Tibial nerve (tissue), 4 donors: Measurements from ENCODE around the gene AOPEP. TPM values are rescaled to one million over a fixed set of nuclear protein-coding genes. Genes with fewer than 3 reads are reported as not detected.
"Not testable (repeated sequence)": the region's sequence is repeated elsewhere in the genome, so short reads cannot be mapped to it uniquely, and the experiment has no call there.

Experiments
- DNase-seq, 2 donors: peaks; one replicate each; pipeline ENCODE4 v3.0.0-alpha.2; 2019; ENCODE audit warnings: low spot score in 2 of 2
- H3K27ac ChIP-seq, 4 donors: fragments of 200-600 bp; sonication (generic) in 3 of 4; one replicate each; pipeline ENCODE4 v1.5.1; 2017 to 2019; ENCODE audit warnings: mild to moderate bottlenecking in 1 of 4
- H3K27me3 ChIP-seq, 2 donors: fragments of 200-600 bp; sonication (generic) in 1 of 2; one replicate each; pipeline versions ENCODE4 v1.5.1 to v1.6.0; 2017 to 2019
- H3K36me3 ChIP-seq, 3 donors: fragments of 200-600 bp; sonication (generic); one replicate each; pipeline ENCODE4 v1.5.1; 2018 to 2019
- H3K4me1 ChIP-seq, 4 donors: fragments of 200-600 bp; sonication (generic) in 3 of 4; one replicate each; pipeline ENCODE4 v1.5.1; 2017 to 2019
- H3K4me3 ChIP-seq, 4 donors: fragments of 200-600 bp; sonication (generic) in 3 of 4; one replicate each; pipeline ENCODE4 v1.5.1; 2017 to 2019; ENCODE audit warnings: mild to moderate bottlenecking in 1 of 4, moderate library complexity in 1 of 4
- H3K9me3 ChIP-seq, 4 donors: fragments of 200-600 bp; sonication (generic) in 3 of 4; one replicate each; pipeline ENCODE4 v1.5.1; 2017 to 2019
- CTCF ChIP-seq, 5 experiments: fragments of 200-600 bp in 3 of 5; fragments of 450-650 bp in 2 of 5; sonication (generic) in 3 of 5; IDR thresholded peaks; one replicate each; pipeline ENCODE4 v1.5.1; 2016 to 2019; ENCODE audit warnings: antibody characterized with exemption in 5 of 5, mild to moderate bottlenecking in 3 of 5, moderate library complexity in 2 of 5
- EP300 ChIP-seq, 2 donors: sonication (generic); formaldehyde crosslinking; IDR thresholded peaks; one replicate each; pipeline ENCODE4 v1.6.1; 2017; ENCODE audit warnings: antibody characterized with exemption in 2 of 2, mild to moderate bottlenecking in 1 of 2
- POLR2A ChIP-seq, 2 donors: fragments of 450-650 bp; IDR thresholded peaks; one replicate each; pipeline ENCODE4 v1.6.1; 2017; ENCODE audit warnings: antibody characterized with exemption in 2 of 2, mild to moderate bottlenecking in 2 of 2, moderate library complexity in 2 of 2
- WGBS, 2 donors: methylation state at CpG; one replicate each; pipeline ENCODE4 v1.1.5; 2018; 5-methylcytosine and 5-hydroxymethylcytosine counted together
- total RNA-seq, 4 donors: library from RNA; depleted of rRNA; stranded (reverse); fragments of >200 nt; gene quantifications; one replicate each; pipeline ENCODE4 v1.1.0, GENCODE V29; 2016

AOPEP gene
- total RNA-seq, 4 donors from 2014 or later = 236 to 323 (median 265) TPM

- Histone ChIP-seq H3K9me3 (peaks cover 0 to 26% (median 4%) of the 10 kb centered on the region in 4 donors), H3K27ac (no peak overlapping the region), H3K4me1 (peaks cover 0 to 4% (median 0%) of the 10 kb centered on the region in 4 donors), H3K36me3 (peaks cover 0 to 14% (median 0%) of the 10 kb centered on the region in 3 donors), H3K27me3 (no peaks in the 10 kb centered on the region), H3K4me3 (no peak overlapping the region)
- DNase-seq = no peak
- 93 to 97% methylated on average over 1 of the region's 1 CpG for WGBS, 2 donors
- no peak for TF ChIP-seq POLR2A (IDR thresholded peaks at IDR 0.05)
- no peak for TF ChIP-seq CTCF (IDR thresholded peaks at IDR 0.05)
- no peak for TF ChIP-seq EP300 (IDR thresholded peaks at IDR 0.05)
Measured at GRCh38 chr9:94839398-94839797, 112.9 kb downstream of the AOPEP start.

DNA sequence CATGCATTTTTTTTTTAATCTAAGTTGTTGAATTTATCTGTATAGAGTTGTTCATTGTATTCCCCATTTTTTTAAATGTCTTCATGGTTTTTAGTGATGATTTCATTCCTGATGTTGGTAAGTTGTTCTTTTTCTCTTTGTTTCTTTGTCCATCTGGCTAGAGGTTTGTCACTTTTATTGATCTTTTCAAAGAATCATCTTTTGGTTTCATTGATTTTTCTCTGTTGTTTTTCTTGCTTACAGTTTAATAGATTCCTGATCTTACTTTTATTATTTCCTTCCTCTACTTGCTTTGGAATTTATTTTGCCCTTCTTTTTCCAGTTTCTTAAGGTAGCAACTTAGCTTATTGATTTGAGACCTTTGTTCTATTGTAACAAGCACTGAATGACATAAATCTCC is 114.2 kb downstream of the AOPEP start:
- no peaks in the 10 kb centered on the region for H3K27me3 ChIP-seq
- DNase-seq = no peak
- peaks cover 0 to 4% (median 0%) of the 10 kb centered on the region in 4 donors for H3K4me1 ChIP-seq
- peaks cover 0 to 14% (median 0%) of the 10 kb centered on the region in 3 donors for H3K36me3 ChIP-seq
- H3K9me3 ChIP-seq = peaks cover 0 to 26% (median 4%) of the 10 kb centered on the region in 4 donors
- no peak overlapping the region for H3K27ac ChIP-seq
- TF ChIP-seq EP300 (IDR thresholded peaks at IDR 0.05) (no peak), POLR2A (IDR thresholded peaks at IDR 0.05) (no peak), CTCF (IDR thresholded peaks at IDR 0.05) (no peak)
- H3K4me3 ChIP-seq = no peak overlapping the region

DNA sequence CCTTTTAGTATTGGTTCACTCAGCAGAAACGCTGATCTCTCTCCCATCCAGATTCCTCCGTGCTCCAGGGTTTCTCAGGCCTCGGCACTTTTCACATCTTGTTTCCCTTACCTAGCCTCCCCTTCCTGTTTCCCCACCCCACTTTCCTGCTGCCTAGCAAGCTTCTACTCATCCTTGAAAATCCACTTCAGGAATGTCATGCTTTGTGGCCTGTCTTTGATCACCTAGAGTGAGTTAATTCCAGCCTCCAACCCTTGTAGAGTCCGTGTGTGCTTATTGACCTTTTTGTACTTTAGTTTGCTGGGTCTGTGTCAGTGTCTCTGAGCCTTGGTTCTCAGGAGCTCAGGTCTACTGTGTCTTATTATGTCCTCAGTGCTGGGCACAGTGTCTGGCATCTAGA is 116.6 kb downstream of the AOPEP start:
- H3K36me3 ChIP-seq = peaks cover 0 to 14% (median 0%) of the 10 kb centered on the region in 3 donors
- no peak overlapping the region for H3K27ac ChIP-seq
- no peaks in the 10 kb centered on the region for H3K27me3 ChIP-seq
- 80 to 82% methylated on average over 4 of the region's 4 CpGs for WGBS, 2 donors
- H3K4me3 ChIP-seq = no peak overlapping the region
- H3K4me1 ChIP-seq = peaks cover 0 to 14% (median 0%) of the 10 kb centered on the region in 4 donors
- DNase-seq = no peak
- H3K9me3 ChIP-seq = peaks cover 0 to 15% (median 4%) of the 10 kb centered on the region in 4 donors
- no peak for TF ChIP-seq CTCF (IDR thresholded peaks at IDR 0.05)
- TF ChIP-seq EP300 (IDR thresholded peaks at IDR 0.05) = no peak
- no peak for TF ChIP-seq POLR2A (IDR thresholded peaks at IDR 0.05)

GRCh38 chr9:94846739-94847138 is 120.2 kb downstream of the AOPEP start:
- H3K4me3 ChIP-seq = no peak overlapping the region
- peaks cover 0 to 14% (median 0%) of the 10 kb centered on the region in 4 donors for H3K4me1 ChIP-seq
- no peak overlapping the region for H3K27ac ChIP-seq
- H3K27me3 ChIP-seq = no peaks in the 10 kb centered on the region
- no peak for DNase-seq
- no peaks in the 10 kb centered on the region for H3K36me3 ChIP-seq
- 98 to 99% methylated on average over 3 of the region's 3 CpGs for WGBS, 2 donors
- H3K9me3 ChIP-seq = no peaks in the 10 kb centered on the region
- TF ChIP-seq EP300 (IDR thresholded peaks at IDR 0.05) (no peak), CTCF (IDR thresholded peaks at IDR 0.05) (no peak), POLR2A (IDR thresholded peaks at IDR 0.05) (no peak)

DNA sequence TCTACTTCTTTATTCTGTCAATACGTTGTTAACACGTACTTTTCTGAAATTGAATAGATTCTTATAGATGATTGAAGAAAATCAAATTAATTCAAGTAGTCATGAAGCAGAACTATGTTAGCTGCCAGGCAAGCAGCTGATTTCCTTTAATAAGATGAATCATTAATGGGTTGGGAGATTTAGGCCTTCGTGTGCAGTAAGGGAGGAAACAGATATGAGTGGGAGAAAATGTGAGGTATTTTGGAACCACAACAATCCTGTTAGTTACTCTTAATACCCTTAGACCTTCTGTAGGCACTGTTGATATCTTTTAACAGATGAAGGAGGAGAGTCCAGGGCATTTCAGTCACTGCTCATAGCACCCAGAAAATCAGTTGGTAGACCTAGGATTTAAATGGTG is 121.0 kb downstream of the AOPEP start:
- DNase-seq = no peak
- TF ChIP-seq EP300 (IDR thresholded peaks at IDR 0.05) = no peak
- TF ChIP-seq CTCF (IDR thresholded peaks at IDR 0.05) = no peak
- no peak for TF ChIP-seq POLR2A (IDR thresholded peaks at IDR 0.05)
- Histone ChIP-seq H3K9me3 (no peaks in the 10 kb centered on the region), H3K4me1 (peaks cover 0 to 14% (median 0%) of the 10 kb centered on the region in 4 donors), H3K4me3 (no peak overlapping the region), H3K27me3 (no peaks in the 10 kb centered on the region), H3K36me3 (no peaks in the 10 kb centered on the region), H3K27ac (peak overlapping the region in 2 of 4 donors; percentile 38 to 40)
- 61 to 64% methylated on average over 3 of the region's 3 CpGs for WGBS, 2 donors

- not testable (repeated sequence) for H3K4me3 ChIP-seq, DNase-seq, H3K9me3 ChIP-seq, H3K36me3 ChIP-seq, H3K27ac ChIP-seq, H3K27me3 ChIP-seq
- peaks cover 0 to 10% (median 0%) of the 10 kb centered on the region in 4 donors for H3K4me1 ChIP-seq
- WGBS, 2 donors = 95% methylated on average over 10 of the region's 10 CpGs
Measured at GRCh38 chr9:94848791-94849190, 122.3 kb downstream of the AOPEP start.
